NOMO-1 (cell line): ENCODE results near the gene TLDC2.

Experiments
- DNase-seq, 2 experiments: peaks; one replicate each; lab custom pipeline; 2025; ENCODE audit not compliant: unreplicated experiment in 2 of 2; lab: John Stamatoyannopoulos, UW

Gene TLDC2

DNA sequence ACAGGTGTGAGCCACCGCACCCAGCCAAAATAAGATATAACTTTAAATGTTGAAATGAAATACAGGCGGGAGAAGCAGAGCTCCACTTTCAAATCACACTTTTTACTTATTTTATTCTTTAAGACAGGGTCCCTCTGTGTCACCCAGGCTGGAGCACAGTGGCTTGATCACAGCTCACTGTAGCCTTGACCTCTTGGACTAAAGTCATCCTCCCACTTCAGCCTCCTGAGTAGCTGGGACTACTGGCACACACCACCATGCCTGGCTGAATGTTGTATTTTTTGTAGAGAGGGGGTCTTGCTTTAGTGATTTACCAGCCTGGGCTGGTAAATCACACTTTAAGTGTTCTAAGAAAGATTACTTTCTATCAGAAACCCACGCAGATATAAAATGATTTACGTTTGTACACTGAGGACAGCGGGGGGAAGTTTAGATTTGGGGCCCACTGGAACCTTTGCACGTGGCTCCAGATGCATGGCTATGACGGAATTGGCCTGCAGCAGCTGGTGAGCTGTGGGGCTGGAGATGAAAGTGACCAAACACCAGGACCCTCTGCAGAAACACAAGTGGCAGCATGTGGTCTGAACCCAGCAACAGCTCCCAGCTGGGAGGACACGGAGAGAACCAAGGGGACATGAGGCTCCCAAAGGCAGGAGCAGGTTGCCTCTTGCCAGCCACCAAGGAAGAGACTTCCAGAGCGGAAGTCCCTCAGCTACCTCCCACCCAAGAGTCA lies 26.4 kb upstream of the TLDC2 start:
- no peak for DNase-seq

DNA sequence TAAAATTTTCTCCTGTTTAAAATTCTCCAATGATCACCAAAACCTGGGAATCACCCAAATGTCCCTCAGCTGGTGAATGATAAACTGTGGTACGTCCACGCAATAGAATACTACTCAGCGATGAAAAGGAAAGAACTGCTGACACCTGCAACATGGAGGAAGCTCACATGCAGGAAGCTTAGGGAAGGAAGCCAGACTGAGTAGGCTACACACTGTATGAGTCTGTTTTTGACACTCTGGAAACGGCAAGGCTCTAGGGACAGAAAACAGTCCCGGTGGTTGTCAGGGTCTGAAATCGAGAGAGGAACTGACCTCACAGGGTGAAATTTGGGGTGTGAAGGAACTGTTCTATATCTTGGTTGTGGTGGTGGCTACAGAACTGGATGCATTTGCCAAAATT lies 25.2 kb upstream of the TLDC2 start:
- DNase-seq, result no peak

DNA sequence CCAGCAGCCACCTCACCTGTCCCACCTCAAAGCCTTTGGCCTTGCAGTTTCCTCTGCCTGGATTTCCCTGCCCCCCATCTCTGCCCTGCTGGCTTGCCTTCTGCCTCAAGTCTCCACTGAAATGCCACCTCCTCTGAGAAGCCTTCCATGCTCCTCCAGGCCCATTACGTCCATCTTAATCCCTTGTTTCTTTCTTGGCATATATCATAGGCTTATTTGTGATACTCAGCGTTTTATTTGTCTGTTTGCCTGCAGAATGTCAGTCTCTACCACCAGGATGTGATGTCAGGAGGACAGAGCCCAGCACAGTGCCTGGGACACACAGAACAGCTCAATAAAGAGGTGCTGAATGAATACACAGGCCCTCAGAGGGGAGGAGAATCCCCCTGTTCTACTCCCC lies 24.4 kb upstream of the TLDC2 start:
- DNase-seq, result no peak

DNA sequence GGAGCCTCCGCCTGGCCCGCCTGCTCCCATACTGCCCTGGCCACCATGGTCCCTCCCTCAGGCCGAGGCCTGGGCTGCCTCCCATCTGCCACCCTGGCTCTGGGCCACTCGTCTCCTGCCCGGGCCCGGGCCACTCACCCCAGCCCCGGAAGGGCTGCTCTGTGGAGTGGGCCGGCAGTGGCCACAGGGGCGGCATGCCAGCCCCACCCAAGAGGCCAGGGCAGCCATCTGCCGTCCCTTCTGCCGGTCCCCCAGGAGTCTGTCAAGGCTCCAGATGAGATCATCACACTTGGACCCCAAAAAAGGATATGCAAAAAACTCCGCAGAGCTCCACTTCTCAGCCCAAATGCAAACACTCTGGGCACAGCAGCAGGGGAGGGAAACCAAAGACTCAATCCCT lies 23.8 kb upstream of the TLDC2 start:
- DNase-seq, result no peak

DNA sequence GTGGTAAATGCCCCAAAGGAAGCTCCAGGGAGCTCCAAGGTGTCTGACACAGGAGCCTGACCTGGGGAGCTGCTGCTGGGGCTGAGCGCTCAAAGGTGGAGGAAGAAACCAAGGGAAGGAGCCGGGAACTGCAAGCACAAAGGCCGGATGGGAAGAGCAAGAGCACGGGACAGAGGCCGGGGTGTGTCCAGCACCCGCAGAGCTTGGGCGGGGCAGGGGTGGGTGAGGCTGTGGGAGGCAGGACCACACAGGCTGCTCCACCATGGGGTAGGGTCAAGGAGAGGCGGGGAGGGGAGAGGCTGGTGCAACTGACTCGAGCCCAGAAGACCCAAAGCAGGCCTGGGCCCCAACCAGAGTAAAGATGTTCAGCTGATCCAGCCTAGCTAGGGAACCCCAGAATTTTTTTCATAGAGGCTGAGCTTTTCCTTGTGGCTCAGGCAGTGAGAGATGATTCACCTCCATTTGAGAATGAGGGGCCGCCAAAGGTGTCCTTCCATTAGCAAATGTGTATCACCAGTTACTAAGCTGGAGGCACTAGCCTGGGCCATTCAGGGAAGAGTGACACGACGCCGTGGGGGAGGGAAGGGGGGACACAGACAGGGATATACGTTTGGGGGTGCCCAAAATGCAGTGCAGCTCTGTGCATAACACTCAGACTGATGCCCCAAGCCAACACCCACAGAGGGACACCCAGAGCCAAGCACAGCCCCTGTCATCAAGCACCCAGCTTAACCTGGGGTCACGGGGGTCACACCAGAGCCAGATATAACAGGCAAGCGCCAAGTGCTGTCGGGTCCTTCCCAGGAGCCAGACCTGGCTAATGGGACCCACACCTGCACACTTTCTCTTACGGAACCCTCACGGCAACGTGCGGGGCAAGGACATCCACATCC lies 21.3 kb upstream of the TLDC2 start:
- no peak for DNase-seq

DNA sequence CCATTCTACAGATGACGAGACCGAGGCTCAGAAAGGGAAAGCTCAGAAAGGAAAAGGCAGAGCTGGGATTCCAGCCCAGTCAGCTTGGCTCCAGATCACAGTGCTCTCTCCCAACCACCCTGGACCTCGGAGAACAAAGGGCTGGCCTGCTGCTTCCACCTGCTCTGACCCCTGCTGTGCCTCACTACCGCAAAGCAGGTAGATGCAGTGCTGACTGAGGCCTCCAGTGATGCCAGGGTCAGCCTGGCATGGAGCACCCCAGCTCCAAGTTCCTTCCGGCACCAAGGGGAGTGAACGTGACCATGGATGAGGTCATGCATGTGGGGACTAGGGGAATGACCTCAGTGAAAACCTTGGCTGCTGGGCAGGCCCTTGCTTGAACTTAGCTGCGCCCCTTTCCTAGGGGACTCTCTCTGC lies 20.7 kb upstream of the TLDC2 start:
- no peak for DNase-seq

DNA sequence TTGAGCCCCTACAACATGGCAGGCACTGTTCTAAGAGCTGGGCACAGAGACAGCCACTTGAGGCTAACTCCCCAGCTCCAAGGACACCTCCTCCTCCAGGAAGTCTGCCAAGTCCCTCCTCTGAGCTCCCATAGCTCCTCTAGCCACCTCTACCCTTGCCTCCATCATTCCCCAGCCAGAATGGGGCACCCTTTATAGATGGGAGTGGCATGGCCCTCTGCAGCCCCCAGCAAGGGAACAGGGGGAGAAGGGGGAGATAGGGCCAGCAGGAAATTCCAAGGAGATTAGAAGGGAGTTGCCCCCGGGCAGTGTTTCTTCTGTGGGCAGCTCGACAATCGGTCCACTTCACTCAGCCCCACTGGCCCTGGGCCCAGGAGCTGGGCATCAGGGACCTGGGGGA lies 19.7 kb upstream of the TLDC2 start:
- DNase-seq, result no peak

DNA sequence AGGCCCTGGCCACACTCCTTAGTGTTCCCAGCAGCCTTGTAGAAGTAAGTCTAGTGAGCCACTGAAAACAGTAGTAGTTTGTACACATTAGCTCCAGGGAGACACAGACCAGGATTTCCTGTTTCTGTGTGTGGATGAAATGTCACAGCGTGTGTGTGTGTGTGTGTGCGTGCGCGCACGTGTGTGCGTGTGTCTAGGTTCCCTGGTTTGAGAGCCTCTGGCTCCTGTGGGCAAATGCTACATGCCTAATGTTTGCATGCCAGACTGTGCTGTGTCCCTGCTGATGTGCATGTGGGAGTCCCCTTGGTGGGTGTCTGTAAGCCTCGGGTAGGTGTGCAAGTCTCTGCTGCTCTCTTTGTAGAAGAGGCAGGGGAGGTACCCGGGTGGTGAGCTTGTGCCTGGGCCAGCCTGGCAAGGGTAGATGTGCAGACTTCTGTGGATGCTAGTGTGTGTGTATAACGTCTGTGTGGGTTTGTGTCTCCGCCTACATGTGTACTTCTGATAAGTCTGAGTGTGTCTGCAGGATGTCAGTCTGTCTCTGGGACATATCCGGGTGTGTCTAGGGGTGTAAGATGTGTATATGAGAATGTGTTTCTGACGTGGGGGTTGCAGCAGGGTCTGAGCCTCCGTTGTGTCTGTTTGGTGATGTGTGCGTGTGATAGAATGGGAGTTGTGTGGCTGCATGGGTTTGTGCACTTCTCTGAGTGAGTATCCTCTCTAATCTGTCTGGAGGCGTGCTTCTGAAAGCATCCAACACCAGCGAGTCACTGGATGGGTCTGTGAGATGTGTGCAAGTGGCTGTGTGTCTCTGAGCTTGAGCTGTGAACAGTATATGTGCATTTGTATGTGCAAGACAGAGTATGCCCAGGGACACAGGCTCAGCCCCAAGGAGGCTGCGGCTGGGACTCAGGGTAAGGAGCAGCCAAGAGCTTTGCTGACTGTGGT lies 19.0 kb upstream of the TLDC2 start:
- no peak for DNase-seq

DNA sequence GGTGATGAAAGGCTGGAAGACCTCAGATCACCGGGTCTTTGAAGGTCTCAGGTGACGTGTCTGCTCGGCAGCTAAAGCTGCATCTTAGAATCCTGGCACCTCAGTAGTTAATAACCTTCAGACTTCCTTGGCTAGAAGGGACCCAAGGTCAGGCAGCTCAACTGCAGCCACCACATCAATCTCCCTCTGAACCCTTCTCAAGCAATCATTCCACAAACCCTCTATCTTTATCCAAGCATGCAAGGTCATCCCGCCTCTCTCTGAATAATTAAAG lies 16.7 kb upstream of the TLDC2 start:
- no peak for DNase-seq

DNA sequence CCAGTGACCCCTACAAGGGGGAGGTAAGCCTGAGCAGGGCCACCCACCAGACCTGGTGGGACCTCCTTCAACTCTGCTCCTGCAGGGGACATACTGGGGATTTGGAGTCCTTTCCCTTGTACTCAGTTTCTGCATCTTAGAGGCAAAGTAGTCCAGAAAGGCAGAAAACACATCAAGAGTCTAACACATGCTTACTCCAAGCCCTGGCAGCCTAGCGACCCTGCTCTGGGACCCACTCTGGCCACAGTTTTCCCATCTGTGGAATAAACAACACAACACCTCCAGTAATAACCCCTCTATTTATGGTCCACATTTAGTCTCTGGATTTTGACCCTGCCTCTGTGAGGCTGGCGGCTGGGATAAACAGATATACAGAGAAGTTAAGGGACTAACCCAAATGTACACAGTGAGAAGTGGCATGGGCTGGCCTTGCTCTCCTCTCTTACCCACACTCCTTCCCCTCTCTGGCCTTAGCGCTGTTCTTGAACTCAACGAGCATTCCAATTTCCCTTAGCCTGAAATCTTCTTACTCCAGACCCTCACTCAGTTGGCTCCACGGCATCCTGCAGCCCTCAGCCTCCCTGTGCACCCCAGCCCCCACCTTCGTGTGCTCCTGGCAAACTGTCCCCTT lies 16.1 kb upstream of the TLDC2 start:
- no peak for DNase-seq

DNA sequence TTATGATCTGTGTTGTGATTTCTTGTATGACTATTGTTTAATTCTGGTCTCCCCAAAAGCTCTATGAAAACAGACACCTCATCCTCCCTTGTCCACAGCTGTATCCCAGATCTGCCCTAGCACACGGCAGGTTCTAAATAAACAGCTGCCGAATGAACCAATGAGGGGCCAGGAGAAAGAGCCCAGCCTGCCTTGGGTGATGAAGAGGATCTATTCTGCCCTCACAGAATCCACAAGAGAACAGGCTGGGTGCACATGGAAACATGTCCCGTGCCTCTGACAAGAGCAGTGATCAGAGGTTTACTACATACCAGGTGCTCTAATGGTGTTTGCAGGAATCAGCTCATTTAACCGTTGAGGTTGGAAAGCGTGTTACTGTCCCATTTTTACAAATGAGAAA lies 15.6 kb upstream of the TLDC2 start:
- DNase-seq, result no peak

DNA sequence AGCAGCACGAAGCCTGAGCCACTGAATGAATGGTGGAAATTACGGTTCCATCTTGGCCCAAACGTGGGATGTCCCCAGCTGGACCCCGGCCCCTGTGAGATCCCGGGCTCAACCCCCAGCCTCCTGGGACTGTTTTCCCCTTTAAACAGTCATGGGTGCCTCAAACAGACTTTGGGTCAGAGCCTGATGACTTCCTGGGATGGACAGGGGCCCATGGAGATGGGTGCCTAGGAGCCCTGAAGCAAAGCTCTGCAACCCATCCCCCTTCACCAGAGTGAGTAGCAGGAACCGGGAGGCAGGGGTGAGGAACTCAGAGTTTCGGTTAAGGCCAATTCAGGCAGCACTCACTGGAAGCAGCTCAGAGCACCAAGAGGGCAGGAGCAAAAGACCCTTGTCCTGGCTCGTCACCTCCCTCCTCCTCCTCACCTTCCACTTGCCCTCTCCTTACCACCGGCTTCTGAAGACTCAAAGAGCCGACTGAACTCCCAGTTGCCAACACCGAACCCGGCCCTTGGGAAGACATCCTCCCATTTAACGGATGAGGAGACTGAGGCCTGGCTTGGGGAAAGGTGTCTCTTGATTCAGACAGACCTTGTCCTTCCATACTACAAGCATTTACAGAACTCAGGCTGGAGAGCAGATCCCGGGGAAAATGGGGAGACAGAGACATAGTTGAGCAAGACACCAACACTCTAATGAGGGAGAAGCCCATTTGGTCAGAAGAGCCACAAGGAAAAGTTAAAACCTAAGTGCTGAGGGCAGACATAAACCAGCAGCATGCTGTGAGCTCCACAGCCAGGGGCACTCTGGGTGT lies 14.9 kb upstream of the TLDC2 start:
- no peak for DNase-seq

DNA sequence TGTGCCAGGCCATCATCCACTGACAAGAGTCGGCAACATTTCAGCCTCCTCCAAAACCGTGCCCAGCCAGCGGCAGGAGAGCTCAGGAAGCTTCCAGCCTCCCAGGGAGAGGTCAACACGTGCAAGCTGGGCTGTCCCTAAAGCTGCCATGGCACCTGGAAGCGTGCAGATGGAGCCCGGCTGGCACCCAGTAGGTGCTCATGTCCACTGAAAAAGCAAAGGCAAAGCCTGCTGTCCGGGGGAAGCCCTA lies 14.4 kb upstream of the TLDC2 start:
- DNase-seq, result no peak

DNA sequence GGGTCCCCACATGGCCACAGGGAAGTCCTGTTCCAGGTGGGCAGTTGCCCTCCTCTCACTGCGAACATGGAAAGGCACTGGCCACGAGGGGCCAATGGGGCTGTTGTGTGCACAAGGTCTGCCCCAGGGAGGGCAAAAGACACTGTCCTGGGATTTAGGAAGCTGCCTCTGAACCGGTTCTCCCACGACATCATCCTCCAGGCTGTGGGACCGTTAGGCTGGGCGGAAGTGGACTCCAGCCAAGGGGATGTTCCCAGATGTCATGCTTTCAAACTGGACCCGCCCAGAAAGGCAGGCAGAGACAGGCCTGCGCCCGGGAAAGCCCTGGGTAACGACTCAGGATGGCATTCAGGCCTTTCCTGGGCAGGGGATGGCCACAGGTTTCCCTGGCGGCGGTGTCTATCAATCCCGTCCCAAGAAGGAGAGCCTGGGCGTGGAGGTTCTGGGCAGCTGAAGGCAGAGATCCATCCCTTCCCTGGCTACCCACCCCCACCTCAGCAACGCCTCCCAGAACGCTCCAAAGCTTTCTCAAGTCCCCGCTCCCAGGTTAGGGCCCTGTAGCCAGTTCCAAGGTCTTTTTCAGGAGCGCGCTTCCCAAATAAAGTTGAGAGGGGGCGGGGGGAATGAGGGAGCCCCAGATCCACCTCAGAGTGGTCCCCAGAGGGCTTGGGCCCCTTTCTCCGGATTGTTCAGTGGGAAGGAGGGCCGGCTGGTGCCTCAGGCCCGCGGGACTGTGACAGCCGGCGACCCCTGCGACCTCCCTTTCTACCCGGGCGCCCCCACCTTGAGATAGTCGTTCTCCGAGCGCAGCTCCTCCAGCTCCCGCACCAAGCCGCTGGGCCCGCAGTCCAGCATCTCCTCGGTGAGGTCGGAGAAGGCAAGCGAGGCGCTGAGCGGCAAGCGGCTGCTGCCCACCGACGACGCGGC lies 13.8 kb upstream of the TLDC2 start:
- no peak for DNase-seq

DNA sequence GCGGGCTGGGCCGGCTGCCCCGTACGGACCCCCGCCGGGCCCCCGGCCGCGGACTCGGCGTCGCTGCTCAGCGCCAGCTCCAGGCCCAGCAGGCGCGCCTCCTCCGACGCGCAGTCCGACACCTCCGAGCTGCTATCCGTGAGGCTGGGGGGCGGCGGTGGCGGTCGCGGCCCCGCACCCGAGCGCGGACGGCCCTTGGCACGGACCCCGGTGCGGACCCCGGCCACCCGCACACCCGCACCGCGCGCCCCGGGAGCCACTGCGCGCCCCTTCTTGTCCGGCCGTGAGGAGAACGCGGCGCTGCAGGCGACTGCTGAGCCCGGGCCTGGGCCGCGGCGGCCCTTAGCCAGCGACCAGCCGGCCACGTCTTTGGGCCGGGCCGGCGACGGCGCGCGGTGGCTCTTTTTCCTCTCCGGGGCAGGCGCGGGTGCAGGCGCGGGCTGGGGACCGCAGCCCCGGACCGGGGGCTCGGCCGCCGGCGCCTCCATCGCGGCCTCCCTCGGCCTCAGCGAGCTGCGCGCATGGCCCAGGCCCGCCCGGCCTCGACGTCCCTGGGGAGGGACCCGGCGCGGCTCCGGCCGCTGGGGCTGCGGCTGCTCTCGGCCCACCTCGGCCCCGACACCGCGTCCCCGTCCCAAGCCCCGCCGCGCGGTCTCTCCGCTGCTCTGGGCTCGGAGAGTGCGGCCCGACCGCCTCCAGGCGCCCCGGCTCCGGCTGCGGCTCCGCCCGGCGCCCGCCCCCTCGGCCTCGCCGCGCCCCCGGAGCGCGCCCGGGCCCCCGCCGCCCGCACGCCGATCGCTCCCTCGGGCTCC lies 12.9 kb upstream of the TLDC2 start:
- no peak for DNase-seq

DNA sequence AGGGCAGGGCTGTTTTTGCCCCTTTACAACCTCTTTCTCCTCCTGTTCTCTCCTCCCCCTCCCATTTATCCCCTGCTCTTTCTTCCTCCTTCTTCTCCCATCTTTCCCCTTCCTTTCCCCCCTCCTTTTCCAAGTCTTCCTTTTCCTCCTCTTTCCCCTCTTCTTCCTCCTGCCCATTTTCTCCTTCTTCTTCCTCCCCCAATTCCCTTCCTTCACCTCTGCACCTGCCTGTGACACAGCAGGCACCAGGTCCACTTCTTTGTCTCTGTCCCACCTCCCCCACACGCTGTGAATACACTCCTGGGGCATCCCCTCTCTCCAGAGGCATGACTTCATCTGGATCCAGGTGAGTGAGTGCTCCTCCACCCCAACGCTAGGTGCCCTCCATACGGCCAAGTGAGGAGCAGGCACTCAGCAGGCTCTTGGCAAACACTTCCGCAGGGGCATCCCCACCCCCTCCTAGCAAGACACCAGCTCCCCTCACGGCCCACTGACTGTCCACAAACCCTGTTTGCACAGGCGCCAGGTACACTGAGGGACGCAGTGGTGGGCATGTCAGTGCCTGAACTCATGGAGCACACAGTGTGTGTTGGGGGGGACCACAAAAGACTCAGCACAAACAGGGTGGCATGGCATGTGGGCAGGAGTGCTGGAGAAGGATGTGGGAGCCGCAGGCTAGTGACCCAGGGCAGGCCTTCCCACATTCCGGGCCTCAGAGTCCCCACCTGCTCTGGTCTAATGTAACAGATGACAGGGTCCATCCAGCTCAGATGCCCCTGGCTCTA lies 10.7 kb upstream of the TLDC2 start:
- DNase-seq, result no peak

DNA sequence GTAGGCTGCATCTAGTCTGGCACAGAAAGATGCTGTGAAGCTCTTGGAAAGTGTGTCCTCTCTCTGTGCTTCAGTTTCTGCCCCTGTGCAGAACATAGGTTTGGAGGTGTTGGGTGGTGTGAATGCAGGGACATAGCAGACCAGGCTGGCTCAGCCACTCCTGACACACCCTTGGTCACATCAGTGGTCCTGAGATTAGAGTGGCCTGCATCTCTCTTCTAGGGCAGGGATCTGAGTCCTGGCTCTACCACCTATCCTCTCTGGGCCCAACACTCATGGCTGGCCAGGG lies 10.1 kb upstream of the TLDC2 start:
- no peak for DNase-seq

DNA sequence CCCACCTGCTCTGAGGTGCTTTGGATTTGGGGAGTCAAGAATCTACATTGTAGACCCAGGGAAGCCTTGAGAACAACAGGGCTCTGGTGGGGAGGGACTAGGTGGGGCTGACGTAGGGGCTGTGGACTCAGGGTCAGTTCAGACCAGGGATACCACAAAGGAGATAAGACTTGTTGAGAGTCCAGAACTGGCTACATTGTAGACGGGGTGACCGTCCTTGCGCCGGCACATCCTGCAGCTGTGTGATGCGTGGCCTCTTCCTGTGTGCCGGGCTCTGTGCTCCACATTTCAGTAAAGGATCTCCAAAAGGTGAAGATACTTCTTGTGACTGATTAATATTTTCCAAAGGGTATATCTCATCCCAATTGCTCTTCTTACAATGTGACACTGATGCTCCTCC lies 9.8 kb upstream of the TLDC2 start:
- DNase-seq, result no peak
